Panc1 (cell line): ENCODE data around the gene SCN9A. TPM values are rescaled to one million over a fixed set of nuclear protein-coding genes. Genes with fewer than 3 reads are reported as not detected.

Source experiments
- ATAC-seq: fragments of 200-7000 bp; cut with Tn5 transposase; 2 replicates; pipeline ENCODE4 v1.9.1; 2020; ENCODE audit warnings: mild to moderate bottlenecking, moderate library complexity
- BruUV-seq: library from RNA; stranded (reverse); fragments of 400-500 nt; replicated peaks from 2 replicates; lab custom pipeline; 2021; lab: Mats Ljungman, UMichigan
- CTCF ChIA-PET: fragments of 300-600 bp; sonication (Branson Sonifier 250); formaldehyde crosslinking; loops from one replicate; lab custom pipeline; 2022; ENCODE audit warnings: antibody characterized with exemption; lab: Charles Lee
- POLR2A ChIA-PET: fragments of 300-600 bp; sonication (Branson Sonifier 250); formaldehyde crosslinking; loops from one replicate; lab custom pipeline; 2022; ENCODE audit warnings: antibody characterized with exemption; lab: Charles Lee
- DNase-seq: peaks from one replicate; pipeline ENCODE4 v3.0.0-alpha.2; 2010; ENCODE audit warnings: low read depth, low spot score
- H3K27ac ChIP-seq: 2 replicates; pipeline ENCODE4 v1.5.1; 2011; ENCODE audit warnings: mild to moderate bottlenecking, low read length, inconsistent platforms
- H3K27me3 ChIP-seq: fragments of 200-500 bp; sonication (Bioruptor generic); 2 replicates; pipeline ENCODE4 v1.6.0; 2014; ENCODE audit warnings: low read length, inconsistent platforms; ENCODE audit not compliant: control insufficient read depth, insufficient read depth
- H3K36me3 ChIP-seq: fragments of 200-500 bp; sonication (Bioruptor generic); 2 replicates; pipeline ENCODE4 v1.5.1; 2014; ENCODE audit warnings: inconsistent platforms, mild to moderate bottlenecking, low read length, moderate library complexity; ENCODE audit not compliant: control insufficient read depth, insufficient read depth
- H3K4me1 ChIP-seq: 2 replicates; pipeline ENCODE4 v1.5.1; 2011; ENCODE audit warnings: inconsistent platforms, mild to moderate bottlenecking, low read length, moderate library complexity; ENCODE audit not compliant: control insufficient read depth, insufficient read depth
- H3K4me3 ChIP-seq, 2 experiments: 2 replicates each; pipeline ENCODE4 v1.5.1; 2011 to 2012; ENCODE audit warnings: low read depth in 2 of 2, low read length in 2 of 2, mild to moderate bottlenecking in 2 of 2, inconsistent platforms in 1 of 2, moderate library complexity in 1 of 2
- H3K9me3 ChIP-seq: fragments of 200-500 bp; sonication (Bioruptor generic); 2 replicates; pipeline ENCODE4 v1.5.1; 2014; ENCODE audit warnings: low read depth, mild to moderate bottlenecking, inconsistent platforms, low read length, moderate library complexity; ENCODE audit not compliant: control insufficient read depth, insufficient read depth
- CTCF ChIP-seq: fragments of 450-650 bp; IDR thresholded peaks from 2 replicates; pipeline ENCODE4 v1.5.1; 2017; ENCODE audit warnings: mild to moderate bottlenecking
- POLR2AphosphoS5 ChIP-seq: IDR thresholded peaks from 2 replicates; pipeline ENCODE4 v1.6.1; 2012; ENCODE audit warnings: mild to moderate bottlenecking, low read depth, low read length, moderate library complexity
- REST ChIP-seq, 2 experiments: IDR thresholded peaks; 2 replicates each; pipeline ENCODE4 v1.6.1; 2011 to 2012; ENCODE audit warnings: low read depth in 2 of 2, control low read depth in 1 of 2, low read length in 1 of 2, mild to moderate bottlenecking in 1 of 2, moderate library complexity in 1 of 2; ENCODE audit not compliant: insufficient read depth in 1 of 2
- SIN3A ChIP-seq: IDR thresholded peaks from 2 replicates; pipeline ENCODE4 v1.6.1; 2012; ENCODE audit warnings: low read depth, mild to moderate bottlenecking, low read length, moderate library complexity, borderline replicate concordance; ENCODE audit not compliant: insufficient read depth
- TCF7L2 ChIP-seq: IDR thresholded peaks from 2 replicates; pipeline ENCODE4 v1.6.1; 2011; ENCODE audit warnings: mild to moderate bottlenecking, low read depth, low read length, inconsistent platforms
- in situ Hi-C: cut with HindIII; loops from 2 replicates; pipeline ENCODE4 v1.10.0; 2016; ENCODE audit warnings: low sequenced_read_pairs, low pct_unique_long_range_greater_than_20kb
- intact Hi-C: fragments of 100-400 bp; cut with micrococcal nuclease; formaldehyde crosslinking; loops from one replicate; pipeline ENCODE4 v1.10.0; 2022; ENCODE audit not compliant: unreplicated experiment
- total RNA-seq: library from RNA; stranded (reverse); gene quantifications from one replicate; pipeline ENCODE4 v1.2.1, GENCODE V29; 2021; ENCODE audit not compliant: unreplicated experiment

Gene SCN9A
- total RNA-seq, 1 experiment from 2014 or later, result 0.10 TPM

DNA sequence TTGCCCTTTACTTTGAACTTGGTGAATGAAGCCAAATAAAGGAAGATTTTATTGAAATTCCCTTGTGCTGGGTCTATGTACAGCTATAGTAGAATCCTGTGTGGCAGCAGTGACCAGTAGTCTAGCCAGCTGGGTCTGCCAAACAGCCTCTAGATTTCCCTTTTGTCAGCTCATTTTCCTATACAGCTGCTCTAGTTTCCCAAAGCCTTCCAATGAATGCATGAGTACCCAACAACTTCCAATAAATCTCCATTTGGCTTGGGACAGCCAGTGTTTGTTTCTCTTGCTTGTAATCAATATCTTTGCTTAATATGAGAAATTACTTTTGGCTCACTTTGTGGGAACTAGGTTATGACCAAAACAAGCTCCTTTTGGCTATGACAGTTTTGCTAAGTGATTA is 43.6 kb downstream of the SCN9A start:
- Histone ChIP-seq H3K27ac (no peak overlapping the region), H3K4me3 (no peak overlapping the region), H3K9me3 (no peaks in the 10 kb centered on the region), H3K36me3 (no peaks in the 10 kb centered on the region), H3K4me1 (no peaks in the 10 kb centered on the region), H3K27me3 (no peaks in the 10 kb centered on the region)
- in situ Hi-C loops, result no loop called here
- CTCF ChIA-PET, result no interaction called here
- DNase-seq (no peak), ATAC-seq (no peak)
- POLR2A ChIA-PET, result no interaction called here
- BruUV-seq, result no TSS peak
- intact Hi-C loops, result no loop called here
- TF ChIP-seq TCF7L2, result no peak
- no peak for TF ChIP-seq REST (IDR thresholded peaks at IDR 0.05; ENCODE audit: insufficient read depth in 1 of 2, low read depth in 2 of 2, low read length in 1 of 2)

- no TSS peak for BruUV-seq
- no peaks in the 10 kb centered on the region for H3K9me3 ChIP-seq
- ATAC-seq (no peak), DNase-seq (no peak)
- no peak for TF ChIP-seq POLR2AphosphoS5
- TF ChIP-seq REST (IDR thresholded peaks at IDR 0.05; ENCODE audit: insufficient read depth in 1 of 2, low read depth in 2 of 2, low read length in 1 of 2), result no peak
- TF ChIP-seq CTCF, result no peak
- no peak for TF ChIP-seq TCF7L2
- no peak for TF ChIP-seq SIN3A
- POLR2A ChIA-PET, result no interaction called here
- no peaks in the 10 kb centered on the region for H3K36me3 ChIP-seq
- H3K27ac ChIP-seq, result no peak overlapping the region
- no peaks in the 10 kb centered on the region for H3K27me3 ChIP-seq
- H3K4me3 ChIP-seq, result no peak overlapping the region
- intact Hi-C loops, result no loop called here
- CTCF ChIA-PET, result no interaction called here
- H3K4me1 ChIP-seq, result no peaks in the 10 kb centered on the region
- in situ Hi-C loops, result no loop called here
These were observed 44.3 kb downstream of the SCN9A start for GRCh38 chr2:166331468-166331867.
